ENCODE data around the gene SAPCD2. TPM values are rescaled to one million over a fixed set of nuclear protein-coding genes. Genes with fewer than 3 reads are reported as not detected.
A peak's percentile ranks its signal among the peaks of the same experiment; 100 is the strongest.
"Not testable (repeated sequence)": the region's sequence is repeated elsewhere in the genome, so short reads cannot be mapped to it uniquely, and the experiment has no call there.

The SAPCD2 gene
- 1 to 10 TPM in 11 of 12 donors, not detected in 1; 2.0 to 8.0 (median 3.3) TPM for polyA plus RNA-seq (ENCODE audit: insufficient read length in 12 of 12)
- long read RNA-seq, donor 1, partial matches to known transcripts: 0 of 4 reads
- long read RNA-seq, donor 1, other reads (novel, unspliced or antisense): 0 of 4 reads
- long read RNA-seq, donor 2: 0 reads
- long read RNA-seq, donor 3: 0 reads
- long read RNA-seq, donor 4: 0 reads
- long read RNA-seq, donor 5: 0 reads
- long read RNA-seq, donor 6, partial matches to known transcripts: 0 of 1 reads
- long read RNA-seq, donor 6, other reads (novel, unspliced or antisense): 0 of 1 reads
- long read RNA-seq, donor 7: 0 reads
- long read RNA-seq, donor 8, partial matches to known transcripts: 0 of 1 reads
- long read RNA-seq, donor 8, other reads (novel, unspliced or antisense): 0 of 1 reads
- long read RNA-seq, donor 9, partial matches to known transcripts: 0 of 1 reads
- long read RNA-seq, donor 9, other reads (novel, unspliced or antisense): 0 of 1 reads
- long read RNA-seq, donor 10: 0 reads
- long read RNA-seq, donor 11, partial matches to known transcripts: 9 of 9 reads
- long read RNA-seq, donor 11, other reads (novel, unspliced or antisense): 0 of 9 reads

GRCh38 chr9:137070201-137070905 is at the start of gene SAPCD2:
Gene SAPCD2 (minus strand): TSS chr9:137070557. CDS start chr9:137070460, 97 bp downstream.
- DNase-seq: peak; percentile 84

- DNase-seq: not testable (repeated sequence)
Observed at GRCh38 chr9:137118092-137118603, 47.8 kb upstream of the SAPCD2 start.

GRCh38 chr9:137117269-137117731 is 46.9 kb upstream of the SAPCD2 start:
- no peak for DNase-seq

GRCh38 chr9:137116728-137117127 is 46.4 kb upstream of the SAPCD2 start:
- DNase-seq: no peak

GRCh38 chr9:137116027-137116507 is 45.7 kb upstream of the SAPCD2 start:
- DNase-seq: no peak

- DNase-seq: no peak
Observed at GRCh38 chr9:137115394-137116026, 45.2 kb upstream of the SAPCD2 start.

GRCh38 chr9:137114613-137115393 is 44.4 kb upstream of the SAPCD2 start, which contains the start of gene DPP7:
Gene DPP7 (minus strand): TSS chr9:137114733. CDS start chr9:137114713, 20 bp downstream.
- no peak for DNase-seq

GRCh38 chr9:137114220-137114612 is 43.9 kb upstream of the SAPCD2 start:
- DNase-seq: no peak

- DNase-seq: no peak
Observed at GRCh38 chr9:137113385-137114159, 43.2 kb upstream of the SAPCD2 start.

- no peak for DNase-seq
Observed at GRCh38 chr9:137112564-137113384, 42.4 kb upstream of the SAPCD2 start.

GRCh38 chr9:137111788-137112563 is 41.6 kb upstream of the SAPCD2 start:
- no peak for DNase-seq

GRCh38 chr9:137110911-137111787 is 40.8 kb upstream of the SAPCD2 start:
- no peak for DNase-seq

- DNase-seq: no peak
Observed at GRCh38 chr9:137110147-137110910, 40.0 kb upstream of the SAPCD2 start.

GRCh38 chr9:137109250-137110146 is 39.1 kb upstream of the SAPCD2 start:
- DNase-seq: no peak

- no peak for DNase-seq
Observed at GRCh38 chr9:137108608-137109249, 38.4 kb upstream of the SAPCD2 start.
